Rectal smooth muscle tissue (tissue), 1 donor: Measurements from ENCODE around the gene MYO3B.

Experiments used
- H3K27ac ChIP-seq: one replicate; pipeline ENCODE4 v1.7.0; 2013; ENCODE audit warnings: low read depth, low read length, inconsistent platforms
- H3K27me3 ChIP-seq: one replicate; pipeline ENCODE4 v1.7.0; 2013; ENCODE audit warnings: low read length; ENCODE audit not compliant: control insufficient read depth, insufficient read depth
- H3K36me3 ChIP-seq: one replicate; pipeline ENCODE4 v1.7.0; 2013; ENCODE audit warnings: low read length; ENCODE audit not compliant: control insufficient read depth, insufficient read depth
- H3K4me1 ChIP-seq: one replicate; pipeline ENCODE4 v1.7.0; 2013; ENCODE audit warnings: low read length; ENCODE audit not compliant: control insufficient read depth, insufficient read depth
- H3K4me3 ChIP-seq: one replicate; pipeline ENCODE4 v1.7.0; 2013; ENCODE audit warnings: low read length
- H3K9ac ChIP-seq: one replicate; pipeline ENCODE4 v1.7.0; 2013; ENCODE audit warnings: low read length

MYO3B gene

DNA sequence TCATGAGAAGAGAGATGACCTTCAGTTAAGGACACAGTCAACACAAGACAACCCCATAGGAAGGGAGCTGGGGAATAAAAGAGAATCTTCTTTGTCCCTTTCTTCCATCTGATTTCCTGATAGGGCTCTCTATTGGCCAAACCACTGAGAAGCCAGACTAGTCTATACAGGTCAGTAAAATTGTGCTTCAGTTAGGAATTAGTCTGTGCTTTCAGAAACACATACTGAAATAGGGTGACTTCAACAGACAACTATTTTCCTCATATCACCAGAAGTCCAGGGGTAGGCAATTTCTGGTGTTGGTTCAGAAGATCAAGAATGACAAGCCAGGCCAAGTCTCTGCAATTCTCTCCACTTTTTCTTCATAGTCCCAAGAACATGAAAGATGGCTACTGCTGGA lies 385.5 kb downstream of the MYO3B start:
- H3K36me3 ChIP-seq: no peaks in the 10 kb centered on the region
- H3K27me3 ChIP-seq: no peaks in the 10 kb centered on the region
- H3K4me1 ChIP-seq: peaks cover 7% of the 10 kb centered on the region
- no peak overlapping the region for H3K27ac ChIP-seq
- H3K4me3 ChIP-seq: no peak overlapping the region
- no peak overlapping the region for H3K9ac ChIP-seq

DNA sequence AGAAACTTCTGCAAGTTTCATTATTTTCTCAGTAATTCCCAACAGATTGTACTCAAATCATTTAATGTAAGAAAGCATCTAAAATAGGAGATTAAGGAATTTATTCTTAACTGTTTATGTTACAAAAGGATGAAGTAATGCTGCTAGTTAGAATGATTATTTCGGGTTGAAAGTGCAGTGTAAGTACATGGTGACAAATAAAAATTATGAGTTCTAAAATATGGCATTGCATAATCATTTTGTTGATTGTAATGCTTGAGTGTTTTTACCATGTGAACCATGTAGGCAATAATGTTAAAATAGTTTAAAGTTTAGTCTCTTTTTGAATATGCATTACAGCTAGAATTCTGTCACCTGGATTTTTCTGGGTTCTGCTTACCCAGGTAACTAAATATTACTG lies 388.2 kb downstream of the MYO3B start:
- Histone ChIP-seq H3K27me3 (no peaks in the 10 kb centered on the region), H3K9ac (no peak overlapping the region), H3K4me3 (no peak overlapping the region), H3K36me3 (no peaks in the 10 kb centered on the region), H3K27ac (no peak overlapping the region), H3K4me1 (no peaks in the 10 kb centered on the region)

GRCh38 chr2:170567429-170567828 lies 389.5 kb downstream of the MYO3B start:
- H3K9ac ChIP-seq: no peak overlapping the region
- no peaks in the 10 kb centered on the region for H3K27me3 ChIP-seq

GRCh38 chr2:170568511-170568910 lies 390.6 kb downstream of the MYO3B start:
- no peak overlapping the region for H3K4me3 ChIP-seq
- no peak overlapping the region for H3K9ac ChIP-seq
- H3K27ac ChIP-seq: no peak overlapping the region
- no peaks in the 10 kb centered on the region for H3K36me3 ChIP-seq
- H3K4me1 ChIP-seq: no peaks in the 10 kb centered on the region
- no peaks in the 10 kb centered on the region for H3K27me3 ChIP-seq

More at GRCh38 chr2:170567429-170567828, 389.5 kb downstream of the MYO3B start:
- H3K27ac ChIP-seq: no peak overlapping the region
- no peaks in the 10 kb centered on the region for H3K36me3 ChIP-seq
- no peak overlapping the region for H3K4me3 ChIP-seq
- H3K4me1 ChIP-seq: no peaks in the 10 kb centered on the region

- H3K27ac ChIP-seq: no peak overlapping the region
- no peak overlapping the region for H3K4me3 ChIP-seq
- no peak overlapping the region for H3K9ac ChIP-seq
- no peaks in the 10 kb centered on the region for H3K4me1 ChIP-seq
- no peaks in the 10 kb centered on the region for H3K36me3 ChIP-seq
- no peaks in the 10 kb centered on the region for H3K27me3 ChIP-seq
These were observed 393.7 kb downstream of the MYO3B start for GRCh38 chr2:170571612-170572011.

DNA sequence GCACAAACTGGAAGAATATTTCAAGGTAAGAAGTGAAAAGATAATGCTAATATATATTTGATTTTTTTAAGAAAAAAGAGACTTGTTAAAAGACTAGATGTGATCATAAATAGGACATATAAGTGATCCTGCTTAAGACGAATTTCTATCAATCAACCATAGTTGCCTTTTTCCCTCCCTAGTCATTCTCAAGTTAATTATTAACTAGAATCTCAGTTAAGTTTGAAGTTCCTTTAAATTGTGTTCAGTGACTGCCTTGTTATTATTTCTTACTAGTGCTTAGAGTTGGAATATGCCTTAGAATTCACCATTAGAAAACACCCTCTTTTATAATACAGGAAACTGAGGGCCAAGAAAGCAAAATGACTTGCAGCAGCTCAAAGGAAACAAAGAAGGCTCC lies 395.7 kb downstream of the MYO3B start:
- no peak overlapping the region for H3K27ac ChIP-seq
- no peak overlapping the region for H3K9ac ChIP-seq
- no peaks in the 10 kb centered on the region for H3K27me3 ChIP-seq
- no peak overlapping the region for H3K4me3 ChIP-seq
- H3K4me1 ChIP-seq: no peaks in the 10 kb centered on the region
- no peaks in the 10 kb centered on the region for H3K36me3 ChIP-seq

GRCh38 chr2:170576296-170576695 lies 398.3 kb downstream of the MYO3B start:
- H3K27ac ChIP-seq: no peak overlapping the region
- no peaks in the 10 kb centered on the region for H3K36me3 ChIP-seq
- H3K4me3 ChIP-seq: no peak overlapping the region
- no peak overlapping the region for H3K9ac ChIP-seq
- H3K4me1 ChIP-seq: no peaks in the 10 kb centered on the region
- H3K27me3 ChIP-seq: no peaks in the 10 kb centered on the region

GRCh38 chr2:170577356-170577755 lies 399.4 kb downstream of the MYO3B start:
- no peaks in the 10 kb centered on the region for H3K27me3 ChIP-seq
- no peak overlapping the region for H3K4me3 ChIP-seq
- no peaks in the 10 kb centered on the region for H3K36me3 ChIP-seq
- H3K9ac ChIP-seq: no peak overlapping the region
- no peaks in the 10 kb centered on the region for H3K4me1 ChIP-seq
- no peak overlapping the region for H3K27ac ChIP-seq

DNA sequence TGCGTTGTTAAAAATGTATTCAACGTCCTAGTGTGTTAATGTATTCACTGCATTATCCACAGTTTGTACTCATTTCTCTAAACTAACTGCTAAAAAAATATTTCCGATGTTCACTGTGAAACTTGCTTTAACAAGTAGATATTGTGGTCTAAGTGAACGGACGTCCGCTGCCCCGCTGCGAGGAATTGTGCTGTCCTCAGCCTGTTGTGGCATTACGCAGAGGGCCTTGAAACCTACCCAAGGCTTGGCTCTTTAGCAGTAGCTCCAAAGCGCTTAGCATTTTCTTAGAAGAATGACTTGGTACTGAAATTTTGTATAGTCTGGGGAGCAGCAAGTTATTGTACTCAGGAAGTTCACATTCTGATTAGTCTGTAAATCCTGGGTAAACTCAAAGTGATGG lies 400.7 kb downstream of the MYO3B start:
- no peaks in the 10 kb centered on the region for H3K36me3 ChIP-seq
- no peak overlapping the region for H3K4me3 ChIP-seq
- H3K9ac ChIP-seq: no peak overlapping the region
- H3K27me3 ChIP-seq: no peaks in the 10 kb centered on the region
- no peak overlapping the region for H3K27ac ChIP-seq
- H3K4me1 ChIP-seq: no peaks in the 10 kb centered on the region

DNA sequence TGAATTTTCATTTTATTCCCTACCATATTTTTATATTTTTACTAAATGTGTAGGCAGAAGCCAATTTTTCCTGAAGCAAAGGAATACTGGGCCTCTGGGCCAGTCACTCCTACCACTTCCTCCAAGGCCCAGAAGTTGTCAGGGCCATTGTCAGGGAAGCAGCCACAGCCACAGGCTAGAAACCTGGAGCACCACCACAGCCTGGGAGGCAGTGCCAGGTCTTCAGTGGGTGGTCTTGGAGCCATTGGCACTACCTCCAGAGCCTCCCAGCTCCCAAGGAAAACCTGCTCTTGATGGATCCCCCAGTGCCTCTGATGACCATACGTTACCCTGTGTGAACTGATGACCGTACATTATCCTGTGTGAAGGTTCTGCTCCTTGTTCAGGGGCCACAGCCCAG lies 401.6 kb downstream of the MYO3B start:
- Histone ChIP-seq H3K9ac (no peak overlapping the region), H3K36me3 (no peaks in the 10 kb centered on the region), H3K27me3 (no peaks in the 10 kb centered on the region), H3K4me1 (no peaks in the 10 kb centered on the region), H3K27ac (no peak overlapping the region), H3K4me3 (no peak overlapping the region)

- H3K4me3 ChIP-seq: no peak overlapping the region
- no peak overlapping the region for H3K9ac ChIP-seq
- peaks cover 2% of the 10 kb centered on the region for H3K4me1 ChIP-seq
- no peak overlapping the region for H3K27ac ChIP-seq
- no peaks in the 10 kb centered on the region for H3K36me3 ChIP-seq
- H3K27me3 ChIP-seq: no peaks in the 10 kb centered on the region
These were observed 404.4 kb downstream of the MYO3B start for GRCh38 chr2:170582313-170582712.

DNA sequence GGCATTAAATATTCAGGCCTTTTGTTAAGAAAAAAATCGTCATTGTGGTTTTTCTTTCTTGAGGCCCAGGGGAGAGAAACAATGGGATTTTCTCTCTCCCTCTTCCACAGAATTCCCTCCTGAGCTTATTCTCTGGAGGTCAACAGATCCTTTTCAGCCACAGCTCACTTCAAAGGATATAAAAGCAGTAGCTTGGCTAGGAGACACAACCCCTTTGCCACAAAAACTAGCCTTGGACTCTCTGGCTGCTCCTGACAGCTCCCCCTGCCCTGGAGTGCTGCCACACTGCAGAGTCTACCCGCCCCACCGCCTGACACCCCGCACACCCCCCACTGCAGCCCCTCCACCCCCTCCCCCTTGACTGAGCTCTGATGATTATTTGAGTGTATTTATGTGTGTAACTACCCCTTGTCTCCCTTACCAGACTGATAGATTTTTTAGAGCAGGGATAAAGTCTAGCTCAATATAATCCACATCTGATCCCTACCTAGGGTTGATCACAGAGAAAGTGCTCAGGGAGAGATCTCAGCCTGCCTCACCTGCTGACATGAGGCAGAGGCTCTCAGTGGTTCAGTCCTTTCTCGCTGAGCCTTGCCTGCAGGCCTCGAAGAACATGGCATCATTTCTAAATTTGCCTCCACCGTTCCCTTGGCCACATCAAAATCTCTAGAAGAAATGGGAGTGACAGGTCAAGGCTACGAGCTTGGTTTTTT lies 405.0 kb downstream of the MYO3B start:
- no peak overlapping the region for H3K4me3 ChIP-seq
- H3K36me3 ChIP-seq: no peaks in the 10 kb centered on the region
- no peak overlapping the region for H3K27ac ChIP-seq

DNA sequence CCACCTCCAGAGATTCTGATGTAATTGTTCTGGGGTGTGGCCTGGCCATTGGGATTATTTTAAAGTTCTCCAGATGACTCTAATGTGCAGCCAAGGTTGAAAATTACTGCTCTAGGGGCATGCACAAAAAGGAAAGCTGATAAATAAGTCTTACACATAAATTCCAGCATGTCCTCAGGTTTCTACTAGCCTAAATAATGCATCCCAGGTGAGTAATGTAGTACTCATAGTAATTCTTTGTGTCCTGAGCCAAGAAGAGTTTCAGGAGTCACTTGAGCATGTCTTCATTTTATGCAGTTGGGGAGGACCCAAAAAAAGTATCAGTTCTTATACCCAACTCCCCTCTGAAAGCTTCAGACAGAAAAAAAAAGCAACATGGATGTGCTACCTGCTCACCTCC lies 407.1 kb downstream of the MYO3B start:
- no peaks in the 10 kb centered on the region for H3K36me3 ChIP-seq
- no peak overlapping the region for H3K4me3 ChIP-seq
- H3K9ac ChIP-seq: no peak overlapping the region
- H3K4me1 ChIP-seq: peaks cover 2% of the 10 kb centered on the region
- H3K27ac ChIP-seq: no peak overlapping the region
- H3K27me3 ChIP-seq: no peaks in the 10 kb centered on the region

More for the DNA sequence above, 405.0 kb downstream of the MYO3B start:
- Histone ChIP-seq H3K27me3 (no peaks in the 10 kb centered on the region), H3K9ac (no peak overlapping the region), H3K4me1 (peaks cover 2% of the 10 kb centered on the region)
